ENCODE measurements around the gene RHOG. TPM values are rescaled to one million over a fixed set of nuclear protein-coding genes. Genes with fewer than 3 reads are reported as not detected.

The RHOG gene
- total and polyA plus RNA-seq, 9 of the 15 experiments (the other 6 are each of a cell fraction or from before 2014, with no cell fraction given): 22.6 to 162 (median 80.3) TPM

DNA sequence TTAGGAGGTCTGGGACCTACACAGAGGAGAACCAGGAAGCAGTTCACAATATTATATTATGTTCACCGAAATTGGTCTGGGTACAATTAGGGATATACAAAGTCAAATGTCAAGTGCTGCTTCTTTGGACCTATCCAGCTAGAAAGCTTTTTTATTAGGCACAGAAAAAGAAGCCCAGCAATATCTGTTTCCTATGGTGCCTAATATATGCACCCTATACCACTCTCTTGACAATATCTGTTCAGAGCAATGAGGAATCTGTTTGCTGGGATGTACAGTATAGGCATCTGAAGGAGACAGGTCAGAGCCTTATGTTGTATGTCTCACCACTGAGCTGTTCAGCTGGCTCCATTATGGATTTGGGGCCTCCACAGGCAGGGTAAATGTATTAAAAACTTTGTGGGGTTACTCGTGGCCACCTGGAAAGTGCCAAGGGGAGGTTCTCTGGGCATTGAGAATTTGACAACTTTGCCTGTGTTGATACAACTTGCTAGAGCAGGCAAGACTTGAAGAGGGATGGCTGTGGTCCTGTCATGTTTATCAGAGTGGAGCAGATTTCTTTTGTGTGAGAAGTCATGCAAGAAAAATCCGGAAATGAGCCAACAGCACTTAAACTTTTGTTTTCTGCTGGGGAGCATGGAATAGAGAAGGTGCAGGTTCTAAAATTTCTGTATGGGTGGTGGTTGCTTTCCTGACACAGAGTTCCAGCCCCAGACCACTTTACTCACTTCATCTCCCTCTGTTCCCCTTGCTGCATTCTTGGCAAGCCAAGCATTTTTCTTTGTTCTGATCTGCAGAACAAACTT lies 24.8 kb upstream of the RHOG start:
- peaks cover 95% of the 10 kb centered on the region for H3K79me2 ChIP-seq (ENCODE audit: control insufficient read depth, insufficient read depth, low read length)
- DNase-seq (ENCODE audit: extremely low read depth in 1 of 4, low spot score in 3 of 4) (peak in 2 of 4 experiments; percentile 55 to 80), ATAC-seq (peak; percentile 36), FAIRE-seq (peak; percentile 77)
- no peaks in the 10 kb centered on the region for H3K9me1 ChIP-seq (ENCODE audit: control insufficient read depth, insufficient read depth, low read length)
- H2AFZ ChIP-seq (ENCODE audit: low read depth, low read length): no peak overlapping the region
- peak overlapping the region; percentile 77 for H3K27ac ChIP-seq (ENCODE audit: extremely low read depth, low read depth, low read length)
- ChIA-PET CTCF (ENCODE audit: low intra/inter-chr PET ratio) (no interaction called here), POLR2A (interaction anchor here (1.0 to 3.3 kb wide), 3 partner anchors 10 to 226 kb away, joined by 3 to 34 read pairs (median 10); partner anchors contain the start of gene STIM1)
- no peaks in the 10 kb centered on the region for H4K20me1 ChIP-seq (replicated peaks; ENCODE audit: control insufficient read depth, insufficient read depth, low read length)
- H3K9me3 ChIP-seq (replicated peaks; ENCODE audit: control insufficient read depth, insufficient read depth, low read depth, low read length): no peaks in the 10 kb centered on the region
- in situ Hi-C loops (cut with MboI) (no loop called here), intact Hi-C loops (cut with micrococcal nuclease) (loop anchor here (2.0 kb wide), 1 partner anchor 19 kb away; no protein-coding TSS in a partner anchor)
- no TSS peak for BruUV-seq (replicated peaks)
- H3K4me1 ChIP-seq (replicated peaks in 1 of 2; ENCODE audit: control insufficient read depth in 2 of 2, insufficient read depth in 2 of 2, low read length in 2 of 2): peaks cover 41 to 75% of the 10 kb centered on the region in 2 experiments
- 5% methylated on average over 3 of the region's 3 CpGs for WGBS (ENCODE audit: insufficient coverage, low coverage, missing lambda C conversion rate)
- H3K4me3 ChIP-seq: no peak overlapping the region
- H3K4me2 ChIP-seq (ENCODE audit: insufficient read depth, low read length): peak overlapping the region; percentile 47
- H3K27me3 ChIP-seq (ENCODE audit: control insufficient read depth in 2 of 2, insufficient read depth in 2 of 2, low read length in 2 of 2): no peaks in the 10 kb centered on the region
- no peaks in the 10 kb centered on the region for H3K36me3 ChIP-seq (ENCODE audit: control insufficient read depth, insufficient read depth, low read length)
- peak overlapping the region; percentile 33 to 53; a peak in 3 of 4 replicates for H3K9ac ChIP-seq (ENCODE audit: insufficient read depth in 1 of 2, low read depth in 2 of 2, low read length in 2 of 2)
- peak; percentile 20; the same call in 1 of the 2 replicates for TF ChIP-seq CTBP1 (IDR thresholded peaks at IDR 0.05; ENCODE audit: borderline replicate concordance)
- peak; percentile 92 for TF ChIP-seq ARID1B (IDR thresholded peaks at IDR 0.05)
- no peak for TF ChIP-seq NELFE (IDR thresholded peaks at IDR 0.05; ENCODE audit: insufficient read depth, insufficient read length)
- TF ChIP-seq MTA2 (IDR thresholded peaks at IDR 0.05; ENCODE audit: low read depth): peak; percentile 46
- TF ChIP-seq NFIC (IDR thresholded peaks at IDR 0.05): peak; percentile 25
- no peak for TF ChIP-seq NFE2 (IDR thresholded peaks at IDR 0.05; ENCODE audit: low read depth)
- TF ChIP-seq RBFOX2 (IDR thresholded peaks at IDR 0.05; ENCODE audit: low read depth, low read length): 0 out of 2 replicates have a peak, but pooled peaks have one; percentile 24
- 0 out of 2 replicates have a peak, but pooled peaks have one; percentile 11 for TF ChIP-seq TEAD2 (tag; IDR thresholded peaks at IDR 0.05)
- peak in 1 of 2 experiments; percentile 7; a peak in 1 of 4 replicates for TF ChIP-seq RAD21 (CRISPR knock-in tag; conservative IDR thresholded peaks at IDR 0.05 in 1 of 2, IDR thresholded peaks at IDR 0.05 in 1 of 2)
- peak; percentile 3; the same call in 1 of the 2 replicates for TF ChIP-seq MYC (IDR thresholded peaks at IDR 0.05; ENCODE audit: low read depth, low read length)
- no peak for TF ChIP-seq MYC (CRISPR knock-in tag; IDR thresholded peaks at IDR 0.05; ENCODE audit: borderline replicate concordance, low read depth)
- no peak for TF ChIP-seq MAFG (tag; conservative IDR thresholded peaks at IDR 0.05)
- no peak for TF ChIP-seq NR1H2 (CRISPR knock-in tag; IDR thresholded peaks at IDR 0.05)
- peak; percentile 14; the same call in 1 of the 2 replicates for TF ChIP-seq EP400 (IDR thresholded peaks at IDR 0.05)
- TF ChIP-seq SMARCC2 (IDR thresholded peaks at IDR 0.05; ENCODE audit: low read depth): peak; percentile 44; the same call in 1 of the 2 replicates
- no peak for TF ChIP-seq HDAC6 (IDR thresholded peaks at IDR 0.05; ENCODE audit: low read depth, low read length)
- peak; percentile 81 for TF ChIP-seq CBFA2T3 (IDR thresholded peaks at IDR 0.05)
- peak; percentile 34 to 44; a peak in 3 of 4 replicates for TF ChIP-seq FOXK2 (conservative IDR thresholded peaks at IDR 0.05 in 1 of 2, IDR thresholded peaks at IDR 0.05 in 1 of 2; ENCODE audit: low read depth in 2 of 2)
- TF ChIP-seq MTA1 (IDR thresholded peaks at IDR 0.05; ENCODE audit: borderline replicate concordance): peak; percentile 11
- TF ChIP-seq, protein P1, sequence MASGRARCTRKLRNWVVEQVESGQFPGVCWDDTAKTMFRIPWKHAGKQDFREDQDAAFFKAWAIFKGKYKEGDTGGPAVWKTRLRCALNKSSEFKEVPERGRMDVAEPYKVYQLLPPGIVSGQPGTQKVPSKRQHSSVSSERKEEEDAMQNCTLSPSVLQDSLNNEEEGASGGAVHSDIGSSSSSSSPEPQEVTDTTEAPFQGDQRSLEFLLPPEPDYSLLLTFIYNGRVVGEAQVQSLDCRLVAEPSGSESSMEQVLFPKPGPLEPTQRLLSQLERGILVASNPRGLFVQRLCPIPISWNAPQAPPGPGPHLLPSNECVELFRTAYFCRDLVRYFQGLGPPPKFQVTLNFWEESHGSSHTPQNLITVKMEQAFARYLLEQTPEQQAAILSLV (tag; IDR thresholded peaks at IDR 0.05): 0 out of 2 replicates have a peak, but pooled peaks have one; percentile 39

Measured in K562 (cell line).